ENCODE data around the gene FAM83F.

FAM83F gene

DNA sequence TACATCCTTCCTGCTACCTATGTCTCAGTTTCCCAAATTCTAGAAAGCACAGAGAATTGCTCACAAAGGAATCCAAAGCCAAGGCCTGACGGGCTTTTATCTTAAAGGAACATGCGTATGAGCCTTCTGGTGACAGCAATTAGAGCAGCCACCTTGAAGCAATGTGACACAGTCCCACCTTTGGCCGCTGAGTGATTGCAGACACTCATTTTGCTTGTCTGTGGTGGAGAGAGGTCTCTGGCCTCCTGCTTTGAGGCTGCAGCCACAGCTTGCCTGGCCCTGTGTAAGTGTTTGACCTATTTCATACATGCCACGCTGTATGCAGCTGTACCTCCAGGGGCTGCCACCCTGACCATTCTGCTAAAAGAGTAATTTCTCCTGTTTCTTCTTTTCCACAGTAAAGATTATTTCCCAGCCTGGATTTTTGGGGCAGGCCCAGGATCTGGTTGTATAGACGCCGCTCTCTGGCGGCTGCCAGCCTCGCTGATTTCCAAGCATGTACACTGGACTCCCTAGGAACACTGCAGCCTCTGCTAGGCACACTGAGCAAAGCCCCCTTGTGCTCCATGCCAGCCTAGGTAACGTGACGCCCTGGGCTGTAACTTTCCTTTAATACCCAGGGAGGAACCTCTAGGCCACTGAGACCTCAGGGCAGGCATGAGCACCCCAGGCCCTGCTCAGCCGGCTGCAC, 35.7 kb upstream of the FAM83F start:
- Mint-ChIP-seq H3K9me3 (no peaks in the 10 kb centered on the region), H3K36me3 (ENCODE audit: low read depth) (peaks cover 80% of the 10 kb centered on the region), H3K4me3 (no peak overlapping the region), H3K4me1 (ENCODE audit: low read depth) (peaks cover 62% of the 10 kb centered on the region), H3K27me3 (ENCODE audit: low read depth) (no peaks in the 10 kb centered on the region), H3K27ac (peak overlapping the region; percentile 68)

DNA sequence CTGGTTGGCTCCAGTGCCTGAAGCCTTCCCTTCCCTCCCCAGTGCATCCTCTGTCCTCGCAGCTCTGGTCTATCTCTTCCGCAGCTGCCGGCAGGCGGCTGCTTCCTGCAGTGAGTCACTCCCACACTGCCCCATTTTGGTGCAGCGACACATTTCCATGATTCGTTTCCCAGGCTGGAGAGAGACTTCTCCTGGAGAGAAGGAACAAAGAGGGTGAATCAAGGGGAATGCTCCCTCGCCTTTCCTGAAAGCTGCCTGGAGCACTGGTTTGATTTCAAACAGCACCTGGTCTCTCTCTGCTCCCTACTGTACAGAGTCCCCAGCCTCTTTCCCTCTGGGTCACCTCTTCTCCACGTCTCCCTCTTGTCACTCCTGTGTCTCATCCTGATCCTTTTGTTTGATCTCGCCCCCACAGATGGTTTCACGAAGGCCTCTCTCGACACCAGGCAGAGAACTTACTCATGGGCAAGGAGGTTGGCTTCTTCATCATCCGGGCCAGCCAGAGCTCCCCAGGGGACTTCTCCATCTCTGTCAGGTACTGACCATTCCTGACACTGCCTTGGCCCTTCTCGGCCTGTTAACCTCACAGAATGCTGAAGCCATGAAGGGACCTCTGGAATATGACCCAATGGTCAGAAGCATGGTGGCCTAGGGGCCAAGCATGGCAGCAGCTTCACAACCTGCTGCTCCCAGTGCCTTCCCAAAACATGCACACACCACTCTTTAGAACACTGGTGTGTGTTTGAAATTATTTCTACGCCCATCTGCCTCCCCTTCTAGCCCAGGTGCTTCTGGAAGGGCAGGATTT, 34.9 kb upstream of the FAM83F start, which contains the start of gene TMA7B:
Gene TMA7B, plus strand, starts transcription at position 758 of the 808 bp plus-strand sequence. CDS start 3,978 bp downstream, outside the sequence.
- Mint-ChIP-seq H3K4me3 (peak within 1 kb of the TSS; percentile 43), H3K27ac (peak within 1 kb of the TSS; percentile 82), H3K9me3 (no peaks in the 10 kb centered on the region), H3K36me3 (ENCODE audit: low read depth) (peaks cover 81% of the 10 kb centered on the region), H3K27me3 (ENCODE audit: low read depth) (no peaks in the 10 kb centered on the region), H3K4me1 (ENCODE audit: low read depth) (peaks cover 64% of the 10 kb centered on the region)

DNA sequence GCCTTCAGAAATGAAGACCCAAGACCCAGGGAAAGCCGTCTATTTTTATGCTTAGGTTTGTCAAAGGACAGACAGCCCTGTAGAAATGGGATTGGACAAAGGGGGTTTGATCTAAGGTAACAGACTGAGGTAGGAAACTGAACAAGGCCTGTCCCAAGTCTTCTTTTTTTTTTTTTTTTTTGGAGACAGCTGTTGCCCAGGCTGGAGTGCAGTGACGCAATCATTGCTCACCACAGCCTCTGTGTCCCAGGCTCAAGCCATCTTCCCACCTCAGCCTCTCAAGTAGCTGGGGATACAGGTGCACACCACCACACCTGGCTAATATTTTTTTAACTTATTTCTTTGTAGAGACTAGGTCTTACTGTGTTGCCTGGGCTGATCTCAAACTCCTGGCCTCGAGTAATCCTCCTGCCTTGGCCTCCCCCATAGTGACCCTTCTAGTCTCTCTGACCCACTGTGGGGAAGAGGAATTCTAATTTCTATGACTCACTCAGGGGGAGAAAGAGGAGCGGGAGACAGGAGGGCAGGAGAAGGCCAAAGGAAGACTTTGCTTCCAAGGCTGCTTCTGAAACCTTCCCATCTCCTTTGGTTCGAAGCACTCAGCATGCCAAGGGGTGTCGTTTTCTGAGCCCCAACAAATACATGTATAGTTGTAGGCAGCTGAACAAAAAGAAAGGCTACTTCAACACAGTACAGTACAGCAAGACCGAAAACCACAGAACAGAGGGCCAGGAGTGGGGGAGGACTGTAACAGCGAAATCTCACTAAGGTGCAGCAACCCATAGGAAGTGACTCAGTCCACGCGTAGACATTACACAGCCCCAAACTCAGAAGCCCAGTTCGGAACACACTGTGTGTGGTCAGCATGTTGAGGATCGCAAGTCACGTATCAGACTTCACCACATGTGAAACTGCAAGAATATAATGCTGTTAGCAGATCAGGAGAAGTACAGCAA, 33.7 kb upstream of the FAM83F start:
- no peaks in the 10 kb centered on the region for H3K9me3 Mint-ChIP-seq
- peaks cover 54% of the 10 kb centered on the region for H3K4me1 Mint-ChIP-seq (ENCODE audit: low read depth)
- peak overlapping the region; percentile 82 for H3K27ac Mint-ChIP-seq
- peak overlapping the region; percentile 65 for H3K4me3 Mint-ChIP-seq
- no peaks in the 10 kb centered on the region for H3K27me3 Mint-ChIP-seq (ENCODE audit: low read depth)
- H3K36me3 Mint-ChIP-seq (ENCODE audit: low read depth), result peaks cover 81% of the 10 kb centered on the region

DNA sequence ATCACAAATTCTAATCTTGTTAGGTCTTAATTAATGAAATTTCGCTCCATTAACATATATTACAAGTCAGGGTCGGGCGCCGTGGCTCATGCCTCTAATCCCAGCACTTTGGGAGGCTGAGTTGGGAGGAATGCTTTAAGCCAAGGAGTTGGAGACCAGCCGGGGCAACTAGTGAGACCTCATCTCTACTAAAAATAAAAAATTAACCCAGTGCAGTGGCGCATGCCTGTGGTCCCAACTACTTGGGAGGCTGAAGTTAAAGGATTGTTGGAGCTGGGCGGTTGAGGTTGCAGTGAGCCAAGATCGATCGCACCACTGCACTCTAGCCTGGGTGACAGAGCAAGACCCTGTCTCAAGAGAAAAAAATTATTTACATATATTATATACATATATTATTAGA, 32.7 kb upstream of the FAM83F start:
- Mint-ChIP-seq H3K36me3 (ENCODE audit: low read depth) (peaks cover 86% of the 10 kb centered on the region), H3K27ac (peak overlapping the region; percentile 82), H3K4me3 (peak overlapping the region; percentile 65), H3K9me3 (no peaks in the 10 kb centered on the region), H3K4me1 (ENCODE audit: low read depth) (peaks cover 50% of the 10 kb centered on the region), H3K27me3 (ENCODE audit: low read depth) (no peaks in the 10 kb centered on the region)

DNA sequence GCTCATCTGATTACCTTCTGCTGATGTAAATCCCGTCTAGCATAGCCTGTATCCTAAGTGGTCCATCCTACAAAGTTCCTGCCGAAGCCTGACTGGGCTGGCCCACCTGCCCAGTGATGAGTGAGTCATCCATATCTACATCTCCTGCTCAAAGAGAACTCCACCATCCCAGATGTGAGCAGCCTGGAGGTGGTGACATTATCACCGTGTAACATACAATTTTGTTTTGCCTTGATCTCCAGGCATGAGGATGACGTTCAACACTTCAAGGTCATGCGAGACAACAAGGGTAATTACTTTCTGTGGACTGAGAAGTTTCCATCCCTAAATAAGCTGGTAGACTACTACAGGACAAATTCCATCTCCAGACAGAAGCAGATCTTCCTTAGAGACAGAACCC, 29.0 kb upstream of the FAM83F start:
- H3K27me3 Mint-ChIP-seq (ENCODE audit: low read depth), result no peaks in the 10 kb centered on the region
- H3K4me1 Mint-ChIP-seq (ENCODE audit: low read depth), result peaks cover 21% of the 10 kb centered on the region
- H3K36me3 Mint-ChIP-seq (ENCODE audit: low read depth), result peaks cover 76% of the 10 kb centered on the region
- no peak overlapping the region for H3K27ac Mint-ChIP-seq
- no peak overlapping the region for H3K4me3 Mint-ChIP-seq
- no peaks in the 10 kb centered on the region for H3K9me3 Mint-ChIP-seq

DNA sequence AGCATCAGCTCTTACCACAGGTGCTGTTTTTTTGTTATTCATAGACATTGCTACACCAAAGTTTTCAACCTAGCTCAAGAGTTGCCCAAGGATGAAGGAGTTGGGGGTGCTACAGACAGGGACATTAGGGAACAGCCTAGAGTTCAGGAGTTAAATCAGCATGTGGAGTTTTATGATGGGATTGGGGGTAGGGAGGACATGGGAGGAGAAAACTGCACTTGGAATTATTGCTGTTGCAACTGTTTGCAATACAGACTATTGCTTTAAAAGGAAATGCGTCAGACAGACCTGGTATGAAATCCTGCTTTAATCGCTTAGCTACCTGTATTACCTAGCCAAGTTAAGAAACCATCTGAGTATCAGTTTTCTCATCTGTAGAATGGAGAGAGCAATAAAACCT, 28.3 kb upstream of the FAM83F start:
- H3K27ac Mint-ChIP-seq, result peak overlapping the region; percentile 11
- no peak overlapping the region for H3K4me3 Mint-ChIP-seq
- no peaks in the 10 kb centered on the region for H3K27me3 Mint-ChIP-seq (ENCODE audit: low read depth)
- peaks cover 77% of the 10 kb centered on the region for H3K36me3 Mint-ChIP-seq (ENCODE audit: low read depth)
- H3K9me3 Mint-ChIP-seq, result no peaks in the 10 kb centered on the region
- H3K4me1 Mint-ChIP-seq (ENCODE audit: low read depth), result peaks cover 15% of the 10 kb centered on the region

DNA sequence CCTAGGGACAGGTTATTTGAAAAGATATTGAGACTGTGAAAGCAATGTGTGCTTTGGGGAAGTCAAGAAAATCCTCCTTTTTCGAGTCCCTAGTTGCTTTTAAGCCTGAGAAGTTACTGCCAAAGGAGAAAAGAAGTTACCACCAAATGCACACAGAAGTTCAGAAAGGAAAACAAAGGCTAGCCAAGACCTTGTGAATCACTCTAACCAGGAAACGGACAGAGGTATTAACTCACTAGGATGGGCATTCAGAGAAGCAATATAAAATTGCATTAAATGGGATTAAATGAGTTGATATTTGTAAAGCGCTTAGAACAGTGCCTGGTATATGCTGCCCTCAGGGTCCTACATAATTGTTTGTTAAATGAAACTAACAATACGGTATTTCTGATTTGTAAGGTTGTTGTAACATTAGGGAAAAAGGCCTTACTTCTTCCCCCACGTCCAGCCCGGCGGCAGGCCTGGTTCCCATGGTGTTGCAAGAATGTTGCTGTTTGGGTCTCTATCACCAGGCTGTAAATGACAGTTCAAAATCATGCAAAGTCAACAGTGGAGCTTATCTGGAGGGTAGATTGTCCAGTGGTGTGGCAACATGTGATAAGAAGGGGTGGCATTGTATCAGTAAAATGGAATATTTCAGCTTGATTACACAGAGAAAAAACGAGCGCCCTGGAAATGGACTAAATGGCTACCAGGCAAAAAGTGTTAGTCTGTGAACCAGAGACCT, 27.5 kb upstream of the FAM83F start:
- Mint-ChIP-seq H3K27ac (no peak overlapping the region), H3K9me3 (no peaks in the 10 kb centered on the region), H3K36me3 (ENCODE audit: low read depth) (peaks cover 76% of the 10 kb centered on the region), H3K27me3 (ENCODE audit: low read depth) (no peaks in the 10 kb centered on the region), H3K4me3 (no peak overlapping the region), H3K4me1 (ENCODE audit: low read depth) (peaks cover 9% of the 10 kb centered on the region)

DNA sequence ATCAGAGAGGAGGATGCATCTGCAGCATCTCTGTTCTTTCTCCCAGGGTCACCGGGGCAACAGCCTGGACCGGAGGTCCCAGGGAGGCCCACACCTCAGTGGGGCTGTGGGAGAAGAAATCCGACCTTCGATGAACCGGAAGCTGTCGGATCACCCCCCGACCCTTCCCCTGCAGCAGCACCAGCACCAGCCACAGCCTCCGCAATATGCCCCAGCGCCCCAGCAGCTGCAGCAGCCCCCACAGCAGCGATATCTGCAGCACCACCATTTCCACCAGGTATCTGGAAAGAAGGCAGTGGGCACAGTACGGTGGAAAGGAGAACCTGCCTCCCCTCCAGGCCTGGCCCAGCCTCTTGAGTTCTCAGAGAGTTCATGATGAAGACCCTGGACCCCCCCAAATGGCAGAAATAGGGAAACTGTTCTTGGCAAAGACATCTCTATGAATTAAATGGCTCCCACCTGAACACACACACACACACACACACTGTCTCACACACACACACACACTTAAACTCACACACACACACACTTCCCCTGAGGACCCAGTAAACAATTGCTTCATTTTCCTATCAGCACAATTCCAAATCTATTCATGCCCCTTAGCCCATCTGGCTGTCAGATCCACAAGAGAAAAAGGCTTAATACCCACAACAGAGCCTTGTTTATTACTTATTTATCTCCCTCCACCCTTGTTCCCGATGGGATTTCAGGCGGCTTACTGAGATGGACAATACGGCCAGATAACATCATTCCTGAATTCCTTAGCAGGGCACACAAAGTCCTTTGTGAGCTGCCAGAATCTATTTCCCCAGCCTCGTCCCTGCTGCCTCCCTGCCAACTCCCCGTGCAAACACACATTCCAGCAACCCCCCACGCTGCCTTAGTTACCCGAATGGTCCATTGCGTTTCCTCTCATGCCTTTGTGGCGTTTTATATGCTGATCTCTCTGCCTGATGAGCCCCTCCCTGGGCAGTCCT, 26.5 kb upstream of the FAM83F start:
- Mint-ChIP-seq H3K27ac (no peak overlapping the region), H3K36me3 (ENCODE audit: low read depth) (peaks cover 80% of the 10 kb centered on the region), H3K9me3 (no peaks in the 10 kb centered on the region), H3K27me3 (ENCODE audit: low read depth) (no peaks in the 10 kb centered on the region), H3K4me3 (no peak overlapping the region), H3K4me1 (ENCODE audit: low read depth) (peaks cover 6% of the 10 kb centered on the region)

DNA sequence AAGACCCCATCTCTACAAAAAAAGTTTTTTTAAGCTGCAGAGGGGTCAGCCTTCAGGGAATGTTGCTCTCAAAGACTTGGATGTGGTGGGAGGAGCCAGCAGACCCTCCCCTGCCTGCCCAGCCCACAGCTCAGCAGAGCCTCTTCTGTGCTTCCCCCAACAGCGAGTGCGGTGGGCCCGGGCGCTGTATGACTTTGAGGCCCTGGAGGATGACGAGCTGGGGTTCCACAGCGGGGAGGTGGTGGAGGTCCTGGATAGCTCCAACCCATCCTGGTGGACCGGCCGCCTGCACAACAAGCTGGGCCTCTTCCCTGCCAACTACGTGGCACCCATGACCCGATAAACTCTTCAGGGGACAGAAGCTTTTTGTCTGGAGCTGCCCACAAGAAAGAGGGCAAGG, 24.0 kb upstream of the FAM83F start:
- Mint-ChIP-seq H3K27me3 (ENCODE audit: low read depth) (no peaks in the 10 kb centered on the region), H3K4me1 (ENCODE audit: low read depth) (peaks cover 1% of the 10 kb centered on the region), H3K9me3 (no peaks in the 10 kb centered on the region), H3K27ac (no peak overlapping the region), H3K4me3 (no peak overlapping the region), H3K36me3 (ENCODE audit: low read depth) (peaks cover 72% of the 10 kb centered on the region)

DNA sequence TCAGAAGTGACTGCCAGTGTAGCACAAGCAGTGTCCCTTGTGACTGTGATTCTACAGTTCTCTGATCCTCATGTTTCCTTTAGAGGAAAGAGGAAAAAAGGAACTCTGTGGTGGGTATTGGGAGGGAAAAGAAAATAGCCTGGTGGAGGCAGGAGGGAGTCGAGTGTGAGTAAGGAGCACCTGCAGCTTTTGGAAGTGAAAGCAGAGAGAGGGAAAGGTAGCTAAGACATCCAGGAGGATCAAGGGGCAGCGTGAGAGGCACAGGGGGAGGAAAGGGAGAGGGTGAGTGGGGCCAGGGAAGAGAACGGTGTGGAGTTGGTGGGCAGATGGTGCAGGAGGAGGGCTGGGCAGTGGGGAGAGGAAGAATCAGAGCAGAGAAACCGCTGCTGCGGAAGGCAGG, 22.1 kb upstream of the FAM83F start:
- no peaks in the 10 kb centered on the region for H3K9me3 Mint-ChIP-seq
- H3K27ac Mint-ChIP-seq, result no peak overlapping the region
- H3K4me1 Mint-ChIP-seq (ENCODE audit: low read depth), result peaks cover 1% of the 10 kb centered on the region
- no peaks in the 10 kb centered on the region for H3K27me3 Mint-ChIP-seq (ENCODE audit: low read depth)
- no peak overlapping the region for H3K4me3 Mint-ChIP-seq
- peaks cover 70% of the 10 kb centered on the region for H3K36me3 Mint-ChIP-seq (ENCODE audit: low read depth)

DNA sequence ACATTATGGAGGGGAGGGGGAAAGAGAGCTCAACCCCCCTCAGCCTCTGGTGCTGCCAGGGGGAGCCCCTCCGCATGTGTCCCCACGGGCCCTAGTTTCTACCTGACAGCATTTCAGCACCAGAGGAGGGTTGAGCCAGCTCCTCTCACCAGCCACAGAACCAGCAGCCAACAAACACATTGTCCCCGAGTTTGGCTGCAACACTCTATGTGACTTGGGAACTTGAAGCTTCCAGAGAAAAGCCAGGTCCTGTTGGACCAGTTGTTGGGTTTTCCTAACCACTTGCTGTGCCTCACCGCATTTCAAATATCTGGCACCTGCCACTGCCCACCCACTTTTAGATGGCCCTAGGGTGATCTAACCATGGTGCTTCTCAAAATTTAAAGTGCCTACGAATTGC, 21.1 kb upstream of the FAM83F start:
- H3K27ac Mint-ChIP-seq, result no peak overlapping the region
- H3K4me3 Mint-ChIP-seq, result no peak overlapping the region
- no peaks in the 10 kb centered on the region for H3K4me1 Mint-ChIP-seq (ENCODE audit: low read depth)
- no peaks in the 10 kb centered on the region for H3K9me3 Mint-ChIP-seq
- peaks cover 67% of the 10 kb centered on the region for H3K36me3 Mint-ChIP-seq (ENCODE audit: low read depth)
- no peaks in the 10 kb centered on the region for H3K27me3 Mint-ChIP-seq (ENCODE audit: low read depth)

DNA sequence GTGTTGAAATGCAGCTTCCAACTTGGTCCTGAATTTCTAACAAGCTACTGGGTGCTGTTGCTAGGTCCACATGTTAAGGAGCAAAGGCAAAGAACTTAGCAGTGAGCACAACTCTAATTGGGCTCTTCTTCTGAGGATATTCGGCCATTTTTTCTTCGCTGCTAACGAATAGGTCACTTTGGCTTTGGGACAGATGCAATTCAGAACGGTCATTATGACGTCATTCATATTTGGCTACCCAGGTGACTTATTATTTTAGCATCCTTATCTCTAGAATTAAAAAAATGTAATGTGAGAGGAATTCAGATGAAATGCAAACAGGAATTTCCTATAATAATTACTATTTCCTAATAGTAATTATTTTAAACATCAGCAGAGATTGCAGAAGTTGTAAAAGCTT, 20.7 kb upstream of the FAM83F start:
- no peak overlapping the region for H3K27ac Mint-ChIP-seq
- peaks cover 63% of the 10 kb centered on the region for H3K36me3 Mint-ChIP-seq (ENCODE audit: low read depth)
- H3K4me3 Mint-ChIP-seq, result no peak overlapping the region
- H3K9me3 Mint-ChIP-seq, result no peaks in the 10 kb centered on the region
- H3K27me3 Mint-ChIP-seq (ENCODE audit: low read depth), result no peaks in the 10 kb centered on the region
- no peaks in the 10 kb centered on the region for H3K4me1 Mint-ChIP-seq (ENCODE audit: low read depth)

DNA sequence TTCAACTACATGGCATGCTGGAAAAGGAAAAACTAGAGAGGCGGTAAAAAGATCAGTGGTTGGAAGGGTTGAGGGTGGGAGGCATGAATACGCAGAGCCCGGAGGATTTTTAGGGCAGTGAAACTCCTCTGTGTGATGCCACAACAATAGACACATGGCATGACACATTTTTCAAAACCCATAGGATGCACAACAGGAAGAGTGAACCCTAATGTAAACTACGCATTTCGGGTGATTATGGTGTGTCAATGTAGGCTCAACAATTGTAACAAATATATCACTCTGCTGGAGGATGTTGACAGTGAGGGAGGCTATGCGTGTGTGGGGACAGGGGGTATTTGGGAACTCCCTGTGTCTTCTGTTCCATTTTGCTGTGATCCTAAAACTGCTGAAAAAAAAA, 15.7 kb upstream of the FAM83F start:
- Mint-ChIP-seq H3K27me3 (ENCODE audit: low read depth) (peaks cover 9% of the 10 kb centered on the region), H3K4me1 (ENCODE audit: low read depth) (peaks cover 5% of the 10 kb centered on the region), H3K4me3 (no peak overlapping the region), H3K9me3 (no peaks in the 10 kb centered on the region), H3K27ac (no peak overlapping the region), H3K36me3 (ENCODE audit: low read depth) (peaks cover 33% of the 10 kb centered on the region)

All from T-helper 1 cell treated with Interleukin-12 subunit alpha and Interleukin-12 subunit beta and Interleukin-4 antibody, amounts not matched to agents 30 μg/mL and 1 μg/mL, for 36 hours (primary cell).